Common myeloid progenitor, CD34-positive (primary cell): ENCODE results near the gene RBM5.

ENCODE experiments used
- CTCF ChIA-PET: fragments of 350-600 bp; sonication (Branson Sonifier 250); formaldehyde crosslinking; loops from one replicate; lab custom pipeline; 2021; ENCODE audit warnings: antibody characterized with exemption; lab: Charles Lee
- POLR2A ChIA-PET: fragments of 350-600 bp; sonication (Branson Sonifier 250); formaldehyde crosslinking; loops from one replicate; lab custom pipeline; 2021; ENCODE audit warnings: antibody characterized with exemption; lab: Charles Lee
- DNase-seq, 3 donors: peaks; one replicate each; pipeline versions ENCODE4 v3.0.0 to v3.0.0-alpha.2; 2013
- H3K27ac ChIP-seq, 2 experiments: 1 replicate in 1 of 2; 2 replicates in 1 of 2; pipeline ENCODE4 v1.7.0; 2013; ENCODE audit warnings: inconsistent platforms in 2 of 2, low read length in 2 of 2, mild to moderate bottlenecking in 2 of 2, low read depth in 1 of 2, moderate library complexity in 1 of 2; ENCODE audit not compliant: severe bottlenecking in 2 of 2, insufficient read depth in 1 of 2, poor library complexity in 1 of 2
- H3K27me3 ChIP-seq, 5 experiments: replicated peaks in 2 of 5; 1 replicate in 3 of 5; 2 replicates in 2 of 5; pipeline versions ENCODE4 v1.6.1 to v1.7.0; 2013; ENCODE audit warnings: low read length in 4 of 5, mild to moderate bottlenecking in 2 of 5, moderate library complexity in 2 of 5, inconsistent platforms in 1 of 5; ENCODE audit not compliant: insufficient read depth in 5 of 5, control insufficient read depth in 4 of 5
- H3K36me3 ChIP-seq, 4 experiments: 1 replicate in 2 of 4; 2 replicates in 2 of 4; pipeline versions ENCODE4 v1.6.1 to v1.7.0; 2013; ENCODE audit warnings: low read length in 3 of 4, control low read depth in 1 of 4, mild to moderate bottlenecking in 1 of 4; ENCODE audit not compliant: control insufficient read depth in 4 of 4, insufficient read depth in 4 of 4
- H3K4me1 ChIP-seq, 4 experiments: 1 replicate in 3 of 4; 2 replicates in 1 of 4; pipeline versions ENCODE4 v1.6.1 to v1.7.1; 2013; ENCODE audit warnings: low read length in 3 of 4, mild to moderate bottlenecking in 3 of 4, control low read depth in 1 of 4, inconsistent platforms in 1 of 4, moderate library complexity in 1 of 4; ENCODE audit not compliant: control insufficient read depth in 4 of 4, insufficient read depth in 4 of 4; ENCODE audit errors: control extremely low read depth in 1 of 4
- H3K4me3 ChIP-seq, 7 experiments: 1 replicate in 4 of 7; 2 replicates in 3 of 7; pipeline versions ENCODE4 v1.5.1 to v1.7.0; 2013; ENCODE audit warnings: mild to moderate bottlenecking in 7 of 7, low read length in 6 of 7, moderate library complexity in 6 of 7, inconsistent platforms in 2 of 7, low read depth in 2 of 7, control low read depth in 1 of 7; ENCODE audit not compliant: insufficient read depth in 4 of 7, control insufficient read depth in 1 of 7; ENCODE audit errors: extremely low read depth in 1 of 7
- H3K9me3 ChIP-seq, 5 experiments: 1 replicate in 4 of 5; 2 replicates in 1 of 5; pipeline versions ENCODE4 v1.6.1 to v1.7.1; 2013; ENCODE audit warnings: low read length in 4 of 5, mild to moderate bottlenecking in 2 of 5, inconsistent platforms in 1 of 5, low read depth in 1 of 5, moderate library complexity in 1 of 5; ENCODE audit not compliant: control insufficient read depth in 4 of 5, insufficient read depth in 2 of 5; ENCODE audit errors: control extremely low read depth in 1 of 5
- WGBS: methylation state at CpG from one replicate; pipeline ENCODE4 v1.1.5; 2013; ENCODE audit not compliant: insufficient coverage; 5-methylcytosine and 5-hydroxymethylcytosine counted together

Gene RBM5

GRCh38 chr3:50128001-50128400 lies 39.3 kb downstream of the RBM5 start:
- no peak for DNase-seq
- H3K27ac ChIP-seq: no peak overlapping the region
- H3K36me3 ChIP-seq: no peaks in the 10 kb centered on the region
- peaks cover 0 to 6% (median 2%) of the 10 kb centered on the region in 4 experiments for H3K4me1 ChIP-seq
- WGBS: 100% methylated on average over 4 of the region's 4 CpGs
- ChIA-PET CTCF (interaction anchor here (1.6 to 13.2 kb wide), 3 partner anchors 7 to 64 kb away, joined by 4 to 108 read pairs (median 5); partner anchors contain the start of gene GNAT1), POLR2A (no interaction called here)
- no peak overlapping the region for H3K4me3 ChIP-seq
- H3K9me3 ChIP-seq: no peaks in the 10 kb centered on the region
- no peaks in the 10 kb centered on the region for H3K27me3 ChIP-seq

GRCh38 chr3:50130436-50130835 lies 41.7 kb downstream of the RBM5 start:
- DNase-seq: no peak
- no peaks in the 10 kb centered on the region for H3K9me3 ChIP-seq
- H3K27me3 ChIP-seq: no peaks in the 10 kb centered on the region
- no peaks in the 10 kb centered on the region for H3K36me3 ChIP-seq
- ChIA-PET CTCF (interaction anchor here (1.9 to 13.2 kb wide), 3 partner anchors 10 to 65 kb away, joined by 4 to 108 read pairs (median 4); no protein-coding TSS in a partner anchor), POLR2A (interaction anchor here (0.9 kb wide), 2 partner anchors 8 to 23 kb away, joined by 3 read pairs; no protein-coding TSS in a partner anchor)
- no peak overlapping the region for H3K4me3 ChIP-seq
- WGBS: 100% methylated on average over 2 of the region's 2 CpGs
- H3K27ac ChIP-seq: no peak overlapping the region
- no peaks in the 10 kb centered on the region for H3K4me1 ChIP-seq

- POLR2A ChIA-PET: no interaction called here
- H3K9me3 ChIP-seq: no peaks in the 10 kb centered on the region
- no peak overlapping the region for H3K27ac ChIP-seq
- CTCF ChIA-PET: interaction anchor here (1.2 to 13.2 kb wide), 4 partner anchors 12 to 62 kb away, joined by 3 to 108 read pairs (median 4); no protein-coding TSS in a partner anchor
- no peak for DNase-seq
- H3K27me3 ChIP-seq: peaks cover 0 to 2% (median 0%) of the 10 kb centered on the region in 5 experiments
- no peaks in the 10 kb centered on the region for H3K36me3 ChIP-seq
- no peak overlapping the region for H3K4me3 ChIP-seq
- WGBS: 95% methylated on average over 4 of the region's 6 CpGs
- H3K4me1 ChIP-seq: peaks cover 0 to 4% (median 0%) of the 10 kb centered on the region in 4 experiments
Measured at GRCh38 chr3:50132421-50133282, 43.9 kb downstream of the RBM5 start.

- Histone ChIP-seq H3K36me3 (no peaks in the 10 kb centered on the region), H3K27ac (no peak overlapping the region), H3K4me1 (peaks cover 0 to 10% (median 5%) of the 10 kb centered on the region in 4 experiments), H3K4me3 (no peak overlapping the region), H3K27me3 (peaks cover 0 to 2% (median 0%) of the 10 kb centered on the region in 5 experiments), H3K9me3 (no peaks in the 10 kb centered on the region)
- 97% methylated on average over 4 of the region's 4 CpGs for WGBS
- POLR2A ChIA-PET: no interaction called here
- CTCF ChIA-PET: interaction anchor here (1.5 to 13.2 kb wide), 3 partner anchors 13 to 62 kb away, joined by 3 to 108 read pairs (median 4); no protein-coding TSS in a partner anchor
- DNase-seq: no peak
Measured at GRCh38 chr3:50133283-50133615, 44.5 kb downstream of the RBM5 start.

- peaks cover 0 to 21% (median 16%) of the 10 kb centered on the region in 4 experiments for H3K4me1 ChIP-seq
- H3K4me3 ChIP-seq: no peak overlapping the region
- peaks cover 0 to 2% (median 0%) of the 10 kb centered on the region in 5 experiments for H3K27me3 ChIP-seq
- no peaks in the 10 kb centered on the region for H3K9me3 ChIP-seq
- H3K27ac ChIP-seq: no peak overlapping the region
- ChIA-PET CTCF (interaction anchor here (1.2 to 13.2 kb wide), 4 partner anchors 14 to 57 kb away, joined by 3 to 108 read pairs (median 6); partner anchors contain the start of gene GNAT1), POLR2A (no interaction called here)
- no peak for DNase-seq
- no peaks in the 10 kb centered on the region for H3K36me3 ChIP-seq
- 14% methylated on average over 1 of the region's 2 CpGs for WGBS
Measured at GRCh38 chr3:50134367-50134766, 45.6 kb downstream of the RBM5 start.

- ChIA-PET CTCF (interaction anchor here (0.8 to 13.2 kb wide), 8 partner anchors 9 to 89 kb away, joined by 3 to 108 read pairs (median 4); no protein-coding TSS in a partner anchor), POLR2A (no interaction called here)
- WGBS: 93% methylated on average over 5 of the region's 5 CpGs
- no peak for DNase-seq
- no peak overlapping the region for H3K4me3 ChIP-seq
- H3K27ac ChIP-seq: no peak overlapping the region
- H3K36me3 ChIP-seq: no peaks in the 10 kb centered on the region
- peaks cover 0 to 2% (median 0%) of the 10 kb centered on the region in 5 experiments for H3K27me3 ChIP-seq
- H3K9me3 ChIP-seq: no peaks in the 10 kb centered on the region
- H3K4me1 ChIP-seq: peaks cover 0 to 29% (median 20%) of the 10 kb centered on the region in 4 experiments
Measured at GRCh38 chr3:50135964-50136363, 47.2 kb downstream of the RBM5 start.
